GM18867 (cell line): ENCODE measurements around the gene ANKRD20A1.
"Not testable (repeated sequence)": the region's sequence is repeated elsewhere in the genome, so short reads cannot be mapped to it uniquely, and the experiment has no call there.

ENCODE experiments used
- ATAC-seq: cut with Tn5 transposase; IDR thresholded peaks from one replicate; pipeline ENCODE4 v1.9.1; 2021; ENCODE audit warnings: mild to moderate bottlenecking, moderate library complexity; ENCODE audit not compliant: unreplicated experiment

Gene ANKRD20A1

DNA sequence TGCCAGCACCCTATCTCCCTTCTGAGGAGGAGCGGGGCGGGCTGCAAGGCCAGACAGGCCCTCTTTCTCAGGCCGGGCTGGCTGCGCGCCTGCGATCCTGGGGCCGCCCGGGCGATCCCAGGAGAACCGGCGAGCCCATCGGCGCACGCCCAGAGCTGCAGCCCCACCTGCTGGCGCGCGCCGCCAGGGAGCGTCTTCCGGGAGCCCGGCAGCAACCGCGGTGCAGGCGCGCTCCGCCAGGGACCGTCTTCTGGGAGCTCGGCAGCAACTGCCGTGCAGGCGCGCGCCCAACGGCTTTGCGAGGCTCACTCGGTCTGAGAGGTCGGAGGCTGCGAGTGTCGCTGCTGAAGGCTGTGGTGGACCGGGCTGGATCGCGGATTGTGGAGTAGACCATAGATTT, at the start of gene ANKRD20A1:
Gene ANKRD20A1, plus strand, starts transcription at position 61 of the 400 bp plus-strand sequence. CDS start 496 bp downstream, outside the sequence.
- ATAC-seq: not testable (repeated sequence)

DNA sequence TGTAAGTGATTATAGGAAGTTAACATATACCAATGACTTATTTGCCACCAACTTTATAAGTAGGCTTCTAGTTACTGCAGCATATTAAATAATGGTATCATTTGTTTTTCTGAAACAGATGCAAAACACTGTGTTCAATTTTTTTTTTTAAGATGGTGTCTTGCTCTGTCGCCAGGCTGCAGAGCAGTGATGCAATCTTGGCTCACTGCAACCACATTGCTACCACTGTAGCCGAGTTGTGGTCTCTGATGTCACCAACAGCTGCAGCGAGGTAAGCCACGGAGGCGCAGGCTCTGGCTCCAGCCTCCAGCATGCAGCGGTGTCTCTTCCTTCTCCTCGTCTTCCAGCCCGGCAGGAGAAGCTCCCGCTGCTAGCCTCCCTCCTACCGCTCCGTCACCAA, 26.6 kb upstream of the ANKRD20A1 start:
- ATAC-seq: not testable (repeated sequence)
